Pancreas (tissue), 10 donors: ENCODE results near the gene VWDE. TPM values are rescaled to one million over a fixed set of nuclear protein-coding genes. Genes with fewer than 3 reads are reported as not detected.

Experiments used
- ATAC-seq, 4 donors: fragments of 200-7000 bp; cut with Tn5 transposase; one replicate each; pipeline versions ENCODE4 v1.8.0 to v1.9.1; 2020; ENCODE audit warnings: mild to moderate bottlenecking in 4 of 4, moderate library complexity in 4 of 4
- DNase-seq, 6 donors: peaks; one replicate each; pipeline ENCODE4 v3.0.0-alpha.2; 2020
- FAIRE-seq: peaks from 2 replicates; lab custom pipeline; 2012; peaks lifted over from hg19 to GRCh38; lab: Jason Lieb, UNC
- H3K27ac ChIP-seq, 4 donors: fragments of 200-600 bp; sonication (generic); 1 replicate in 3 of 4; 2 replicates in 1 of 4; pipeline versions ENCODE4 v1.5.0 to v1.8.0; 2020
- H3K27me3 ChIP-seq, 4 donors: fragments of 200-600 bp; one replicate each; pipeline ENCODE4 v1.8.0; 2021
- H3K36me3 ChIP-seq, 3 donors: fragments of 200-600 bp; sonication (generic) in 1 of 3; one replicate each; pipeline versions ENCODE4 v1.5.0 to v1.8.0; 2020 to 2021
- H3K4me1 ChIP-seq, 3 donors: fragments of 200-600 bp; one replicate each; pipeline ENCODE4 v1.8.0; 2021
- H3K4me3 ChIP-seq, 4 donors: fragments of 200-600 bp; sonication (generic) in 2 of 4; one replicate each; pipeline versions ENCODE4 v1.5.0 to v1.8.0; 2020 to 2021
- H3K9me3 ChIP-seq, 4 donors: fragments of 200-600 bp; one replicate each; pipeline ENCODE4 v1.8.0; 2021
- WGBS, 2 donors: extraction: QIAGEN DNeasy Blood & Tissue Kit; methylation state at CpG; one replicate each; pipeline ENCODE4 v1.1.7; 2013; 5-methylcytosine and 5-hydroxymethylcytosine counted together
- intact Hi-C, 3 donors: fragments of 100-400 bp; cut with DNase I; formaldehyde crosslinking; loops; one replicate each; pipeline versions ENCODE4 v1.11.1 to v1.14.2; 2022
- polyA plus RNA-seq, 2 donors: library from polyadenylated mRNA; stranded (reverse); fragments of 200-250 nt; gene quantifications; one replicate each; pipeline ENCODE4 v1.2.3, GENCODE V29; 2013
- total RNA-seq, 6 donors: library from RNA; stranded (reverse); fragmentation: NEBNext Ultra II Directional in 4 of 6; extraction: Animal tissue kit (Norgen Biotek cat#: 25700) in 4 of 6; gene quantifications; one replicate each; pipeline versions ENCODE4 v1.2.1 to v1.2.4, GENCODE V29; 2021 to 2023
- TF ChIP-seq, protein P1 (sequence below), 4 donors: fragments of 200-600 bp; sonication (generic) in 3 of 4; IDR thresholded peaks; one replicate each; pipeline versions ENCODE4 v1.5.0 to v1.8.0; 2021; ENCODE audit warnings: antibody characterized with exemption in 4 of 4
- donor health status: healthy with polysubstance abuse.
- donor health status: DM: no; HTN: no; CAD: no; lungs with moderate emphysema.
- donor health status: DM: no; HTN: no; CAD: no.
- donor health status: control.
- donor health status: control.
- donor health status: Bipolar disorder and iron deficiency.
- donor health status: DM: yes; HTN: yes; CAD: no.
- donor health status: DM: no; HTN: no; CAD: no.
- donor health status: DM: no; HTN: no; CAD: no.
- donor health status: DM: yes; HTN: yes; CAD: no.

Gene VWDE
- total and polyA plus RNA-seq, 8 donors, result 0.37 to 7.9 (median 1.2) TPM

DNA sequence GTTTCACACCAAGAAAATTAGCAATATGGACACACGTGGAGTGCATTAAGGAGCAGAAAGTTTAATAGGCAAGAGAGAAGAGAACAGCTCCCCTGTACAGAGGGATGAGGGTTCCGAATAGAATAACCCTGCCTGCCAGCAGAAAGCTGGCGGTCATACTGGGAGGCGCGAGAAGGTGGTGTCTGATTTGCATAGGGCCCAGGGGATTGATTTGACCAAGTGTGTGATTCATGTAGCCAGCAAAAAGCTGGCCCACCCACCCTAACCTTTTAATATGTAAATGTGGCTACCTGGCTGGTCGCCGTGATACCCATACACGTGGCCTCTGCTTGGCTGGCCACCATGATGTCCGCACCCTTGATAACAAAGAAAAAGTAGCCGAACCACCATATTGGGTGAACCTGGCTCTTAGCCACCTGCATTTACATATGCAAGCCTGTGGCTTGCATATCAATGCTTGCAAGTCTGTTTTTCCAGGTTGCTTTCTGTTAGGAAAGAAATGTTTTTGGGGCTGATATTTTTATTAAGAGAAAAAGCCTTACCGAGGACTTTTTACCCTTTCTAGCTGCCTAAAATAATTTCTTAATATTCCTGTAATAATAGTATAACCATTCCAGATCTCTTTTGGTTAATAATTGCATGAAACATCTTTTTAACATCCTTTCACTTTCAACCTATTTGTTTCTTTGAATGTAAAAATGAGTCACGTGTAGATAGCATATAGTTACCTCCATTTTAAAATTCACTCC, 20.5 kb upstream of the VWDE start:
- no peak for FAIRE-seq
- Histone ChIP-seq H3K4me3 (no peak overlapping the region), H3K4me1 (no peaks in the 10 kb centered on the region), H3K9me3 (no peaks in the 10 kb centered on the region), H3K36me3 (no peaks in the 10 kb centered on the region), H3K27ac (no peak overlapping the region), H3K27me3 (no peaks in the 10 kb centered on the region)
- intact Hi-C loops, result no loop called here
- no peak for DNase-seq
- 51 to 52% methylated on average over 12 of the region's 12 CpGs for WGBS, 2 donors
- no peak for ATAC-seq
- TF ChIP-seq, protein P1, sequence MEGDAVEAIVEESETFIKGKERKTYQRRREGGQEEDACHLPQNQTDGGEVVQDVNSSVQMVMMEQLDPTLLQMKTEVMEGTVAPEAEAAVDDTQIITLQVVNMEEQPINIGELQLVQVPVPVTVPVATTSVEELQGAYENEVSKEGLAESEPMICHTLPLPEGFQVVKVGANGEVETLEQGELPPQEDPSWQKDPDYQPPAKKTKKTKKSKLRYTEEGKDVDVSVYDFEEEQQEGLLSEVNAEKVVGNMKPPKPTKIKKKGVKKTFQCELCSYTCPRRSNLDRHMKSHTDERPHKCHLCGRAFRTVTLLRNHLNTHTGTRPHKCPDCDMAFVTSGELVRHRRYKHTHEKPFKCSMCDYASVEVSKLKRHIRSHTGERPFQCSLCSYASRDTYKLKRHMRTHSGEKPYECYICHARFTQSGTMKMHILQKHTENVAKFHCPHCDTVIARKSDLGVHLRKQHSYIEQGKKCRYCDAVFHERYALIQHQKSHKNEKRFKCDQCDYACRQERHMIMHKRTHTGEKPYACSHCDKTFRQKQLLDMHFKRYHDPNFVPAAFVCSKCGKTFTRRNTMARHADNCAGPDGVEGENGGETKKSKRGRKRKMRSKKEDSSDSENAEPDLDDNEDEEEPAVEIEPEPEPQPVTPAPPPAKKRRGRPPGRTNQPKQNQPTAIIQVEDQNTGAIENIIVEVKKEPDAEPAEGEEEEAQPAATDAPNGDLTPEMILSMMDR (IDR thresholded peaks at IDR 0.05), result no peak

DNA sequence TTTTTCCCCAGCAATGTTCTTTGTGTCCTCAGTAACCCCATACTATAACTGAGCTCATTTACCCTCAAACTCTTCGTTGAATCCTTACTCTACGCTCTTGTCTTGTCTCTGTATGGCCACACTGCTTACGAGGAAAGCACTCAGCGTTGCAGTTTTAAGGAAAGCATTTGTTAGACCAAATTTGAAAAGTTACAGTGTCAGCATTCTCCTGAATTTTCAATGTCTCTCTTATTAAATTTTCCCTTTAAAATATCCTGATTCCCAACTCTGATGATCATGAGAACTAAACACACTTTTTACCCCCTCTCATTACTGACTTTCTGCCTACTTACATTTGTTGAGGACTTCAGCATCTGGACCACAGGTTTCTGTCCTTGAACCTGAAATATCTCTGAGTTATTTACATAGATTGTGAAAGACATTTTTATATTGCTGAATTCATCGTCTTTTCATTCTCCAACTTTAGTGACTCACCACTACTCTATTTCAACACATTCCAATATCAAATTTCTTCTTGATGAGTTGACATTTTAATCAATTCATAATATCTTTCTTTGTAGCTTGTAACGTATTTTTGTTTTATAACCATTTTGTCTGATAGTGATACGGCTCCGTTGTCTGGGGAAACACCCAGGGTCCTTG, 19.8 kb upstream of the VWDE start:
- Histone ChIP-seq H3K36me3 (no peaks in the 10 kb centered on the region), H3K27ac (no peak overlapping the region), H3K9me3 (no peaks in the 10 kb centered on the region), H3K27me3 (no peaks in the 10 kb centered on the region), H3K4me3 (no peak overlapping the region), H3K4me1 (no peaks in the 10 kb centered on the region)
- ATAC-seq (no peak), FAIRE-seq (no peak), DNase-seq (no peak)
- TF ChIP-seq, protein P1 (IDR thresholded peaks at IDR 0.05), result no peak
- intact Hi-C loops, result no loop called here
- WGBS, 2 donors, result 39 to 44% methylated on average over 8 of the region's 8 CpGs

DNA sequence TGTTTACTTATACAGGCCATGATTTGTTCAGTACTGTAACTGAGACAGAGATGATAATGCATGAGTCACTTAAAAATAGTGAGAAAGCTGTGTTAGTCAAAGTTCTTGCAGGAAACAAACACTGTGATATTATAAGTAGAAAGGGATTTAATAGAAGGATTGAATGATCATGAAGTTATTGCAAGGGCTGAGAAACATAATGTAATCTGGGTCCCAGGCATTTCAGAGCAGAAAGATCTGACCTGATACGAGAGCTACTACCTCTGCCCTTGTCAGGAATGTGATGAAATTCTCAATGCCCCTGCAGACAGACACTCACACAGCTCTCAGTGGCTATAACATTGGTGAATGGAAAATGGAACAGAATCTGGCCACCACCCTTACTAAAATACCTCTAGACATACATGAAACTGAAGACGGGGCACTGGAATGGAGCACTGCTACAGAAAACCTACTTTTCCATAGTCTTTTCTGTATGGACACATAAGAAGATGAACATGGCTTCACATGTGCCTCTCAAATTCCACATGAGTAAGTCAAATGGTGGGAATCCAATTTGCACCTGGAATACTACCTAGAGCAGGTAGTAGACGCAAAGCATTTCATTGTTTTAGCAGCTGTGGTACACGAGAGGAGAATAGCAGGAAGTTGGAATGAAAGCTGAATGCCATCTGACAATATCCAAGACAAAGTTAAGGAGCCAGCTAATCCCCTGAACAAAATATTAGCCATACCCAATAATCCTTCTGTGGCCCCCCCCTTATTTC, 19.1 kb upstream of the VWDE start:
- FAIRE-seq, result no peak

DNA sequence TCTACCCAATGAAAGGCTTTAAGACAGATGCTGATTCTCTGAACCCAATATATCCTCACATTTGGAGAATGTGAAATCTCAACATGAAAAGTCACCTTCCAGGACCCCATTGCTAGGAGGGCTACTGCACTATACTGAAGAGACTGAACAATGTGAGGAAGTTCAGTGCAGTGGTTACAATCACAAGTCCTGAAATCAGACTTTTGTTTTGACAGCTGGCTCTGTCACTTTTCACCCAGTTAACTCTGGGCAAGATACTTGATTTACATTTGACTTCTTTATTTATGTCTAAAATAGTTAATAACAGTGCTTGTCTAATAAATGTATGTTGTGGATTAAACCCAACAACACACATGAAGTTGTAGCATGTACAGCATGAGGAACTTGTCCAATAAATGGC, 14.8 kb upstream of the VWDE start:
- Histone ChIP-seq H3K4me1 (no peaks in the 10 kb centered on the region), H3K27me3 (no peaks in the 10 kb centered on the region), H3K36me3 (no peaks in the 10 kb centered on the region), H3K27ac (no peak overlapping the region), H3K9me3 (no peaks in the 10 kb centered on the region), H3K4me3 (no peak overlapping the region)
- ATAC-seq, result no peak
- intact Hi-C loops, result no loop called here
- TF ChIP-seq, protein P1 (IDR thresholded peaks at IDR 0.05), result no peak
- FAIRE-seq, result no peak
- no peak for DNase-seq

More for the DNA sequence above, 19.1 kb upstream of the VWDE start:
- no peaks in the 10 kb centered on the region for H3K9me3 ChIP-seq
- H3K4me3 ChIP-seq, result no peak overlapping the region
- TF ChIP-seq, protein P1 (IDR thresholded peaks at IDR 0.05), result no peak
- H3K27me3 ChIP-seq, result no peaks in the 10 kb centered on the region
- H3K36me3 ChIP-seq, result no peaks in the 10 kb centered on the region
- 53 to 54% methylated on average over 4 of the region's 4 CpGs for WGBS, 2 donors
- no peaks in the 10 kb centered on the region for H3K4me1 ChIP-seq
- no peak overlapping the region for H3K27ac ChIP-seq
- DNase-seq, result no peak
- ATAC-seq, result no peak
- intact Hi-C loops, result no loop called here
